ENCODE measurements around the gene VIPR2.
"Not testable (repeated sequence)": the region's sequence is repeated elsewhere in the genome, so short reads cannot be mapped to it uniquely, and the experiment has no call there.

The VIPR2 gene

GRCh38 chr7:159006022-159006609, 138.6 kb downstream of the VIPR2 start:
- DNase-seq = not testable (repeated sequence)

GRCh38 chr7:159005618-159006017, 139.0 kb downstream of the VIPR2 start:
- DNase-seq = no peak

- DNase-seq = no peak
Measured at GRCh38 chr7:159004411-159004810, 140.3 kb downstream of the VIPR2 start.

GRCh38 chr7:159001811-159002210, 142.9 kb downstream of the VIPR2 start:
- no peak for DNase-seq

- DNase-seq = no peak
Measured at GRCh38 chr7:159000859-159001435, 143.7 kb downstream of the VIPR2 start.

- DNase-seq = no peak
Measured at GRCh38 chr7:159000070-159000469, 144.6 kb downstream of the VIPR2 start.

GRCh38 chr7:158999496-158999895, 145.2 kb downstream of the VIPR2 start:
- no peak for DNase-seq

GRCh38 chr7:158998261-158998660, 146.4 kb downstream of the VIPR2 start:
- not testable (repeated sequence) for DNase-seq

- no peak for DNase-seq
Measured at GRCh38 chr7:158997471-158997870, 147.2 kb downstream of the VIPR2 start.

GRCh38 chr7:158997110-158997453, 147.6 kb downstream of the VIPR2 start:
- no peak for DNase-seq

GRCh38 chr7:158996214-158997109, 148.2 kb downstream of the VIPR2 start:
- no peak for DNase-seq

GRCh38 chr7:158995514-158995913, 149.2 kb downstream of the VIPR2 start:
- DNase-seq = no peak

GRCh38 chr7:158994687-158995086, 150.0 kb downstream of the VIPR2 start:
- no peak for DNase-seq

- no peak for DNase-seq
Measured at GRCh38 chr7:158993591-158993990, 151.1 kb downstream of the VIPR2 start.

GRCh38 chr7:158992759-158993158, 151.9 kb downstream of the VIPR2 start:
- no peak for DNase-seq

- no peak for DNase-seq
Measured at GRCh38 chr7:158991824-158992621, 152.6 kb downstream of the VIPR2 start.

GRCh38 chr7:158988996-158989395, 155.7 kb downstream of the VIPR2 start:
- no peak for DNase-seq

GRCh38 chr7:158988302-158988862, 156.3 kb downstream of the VIPR2 start:
- no peak for DNase-seq

- no peak for DNase-seq
Measured at GRCh38 chr7:158987691-158988090, 157.0 kb downstream of the VIPR2 start.

GRCh38 chr7:158985583-158985982, 159.1 kb downstream of the VIPR2 start:
- no peak for DNase-seq

GRCh38 chr7:158984007-158984406, 160.7 kb downstream of the VIPR2 start:
- DNase-seq = not testable (repeated sequence)

- DNase-seq = not testable (repeated sequence)
Measured at GRCh38 chr7:158982080-158982479, 162.6 kb downstream of the VIPR2 start.
